Subcutaneous abdominal adipose tissue (tissue), 5 donors: ENCODE measurements around the gene SFRP4.
A peak's percentile ranks its signal among the peaks of the same experiment; 100 is the strongest.
"Not testable (repeated sequence)": the region's sequence is repeated elsewhere in the genome, so short reads cannot be mapped to it uniquely, and the experiment has no call there.

Experiments
- H3K27ac ChIP-seq: one replicate; pipeline ENCODE4 v1.7.0; 2013; ENCODE audit warnings: low read depth, mild to moderate bottlenecking, inconsistent platforms, low read length, moderate library complexity
- H3K27me3 ChIP-seq, 5 donors: one replicate each; pipeline ENCODE4 v1.7.0; 2013; ENCODE audit warnings: low read length in 5 of 5, inconsistent platforms in 1 of 5; ENCODE audit not compliant: control insufficient read depth in 5 of 5, insufficient read depth in 4 of 5
- H3K36me3 ChIP-seq, 5 donors: one replicate each; pipeline ENCODE4 v1.7.0; 2013; ENCODE audit warnings: low read length in 5 of 5; ENCODE audit not compliant: control insufficient read depth in 5 of 5, insufficient read depth in 5 of 5
- H3K4me1 ChIP-seq, 5 donors: one replicate each; pipeline ENCODE4 v1.7.0; 2013; ENCODE audit warnings: low read length in 5 of 5, mild to moderate bottlenecking in 3 of 5, moderate library complexity in 1 of 5; ENCODE audit not compliant: control insufficient read depth in 5 of 5, insufficient read depth in 5 of 5
- H3K4me3 ChIP-seq, 5 donors: one replicate each; pipeline ENCODE4 v1.7.0; 2013; ENCODE audit warnings: low read length in 5 of 5, low read depth in 1 of 5
- H3K9ac ChIP-seq, 5 donors: one replicate each; pipeline ENCODE4 v1.7.0; 2013; ENCODE audit warnings: low read length in 5 of 5, mild to moderate bottlenecking in 4 of 5, moderate library complexity in 3 of 5
- H3K9me3 ChIP-seq, 5 donors: one replicate each; pipeline ENCODE4 v1.7.0; 2013; ENCODE audit warnings: low read length in 5 of 5; ENCODE audit not compliant: control insufficient read depth in 5 of 5
- donor health status: healthy.
- donor health status: healthy.
- donor health status: healthy.
- donor health status: healthy.
- donor health status: healthy.

The SFRP4 gene

DNA sequence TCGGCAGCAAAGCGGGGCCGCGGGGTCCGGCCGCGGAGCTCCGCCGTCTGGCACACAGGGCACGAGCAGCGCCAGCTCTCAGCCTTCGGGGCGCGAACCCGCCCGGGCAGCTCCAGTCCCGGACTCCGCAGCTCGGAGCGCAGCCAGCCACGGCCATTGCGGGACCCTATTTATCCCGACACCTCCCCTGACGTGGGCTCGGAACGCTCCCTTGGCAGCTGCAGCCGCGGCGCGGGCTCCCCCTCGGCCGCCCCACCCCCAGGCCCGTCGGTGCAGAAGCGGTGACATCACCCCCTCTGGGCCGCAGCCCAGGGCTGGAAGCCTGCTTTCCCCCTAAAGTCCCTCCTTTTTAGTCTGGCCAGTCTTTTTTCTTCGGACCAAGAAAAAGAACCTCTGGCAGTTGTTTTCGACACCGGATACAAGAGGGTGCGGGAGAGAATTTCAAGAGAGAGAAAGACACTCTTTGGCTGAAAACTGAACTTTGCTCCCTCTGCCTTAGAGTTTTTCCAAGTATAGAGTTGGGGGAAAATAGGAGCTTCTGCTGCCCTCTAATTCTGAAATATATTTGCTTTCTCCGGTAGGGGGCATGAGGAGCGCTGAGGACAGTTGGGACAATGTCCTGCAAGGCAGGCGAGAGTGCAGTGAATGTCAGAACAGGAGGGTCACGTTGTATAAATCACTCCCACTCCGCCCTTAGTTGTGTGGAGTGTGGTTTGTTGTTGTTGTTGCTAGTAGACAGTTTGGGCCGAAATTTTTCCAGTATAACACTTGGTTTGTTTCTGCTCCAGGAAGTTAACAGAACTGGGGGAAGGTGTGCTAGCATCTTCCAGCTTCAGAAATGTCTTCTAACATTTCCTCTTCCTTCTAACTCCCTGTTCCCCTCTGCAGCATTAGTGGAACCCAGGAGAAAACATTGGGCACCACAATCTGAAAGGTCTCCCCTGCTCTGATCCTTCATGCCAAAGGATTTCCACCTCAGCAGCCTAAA is at the start of gene SFRP4:
Gene SFRP4 (minus strand): TSS at position 145 of the 988 bp plus-strand sequence. CDS start 280 bp downstream, outside the sequence.
- no peaks in the 10 kb centered on the region for H3K36me3 ChIP-seq
- H3K27ac ChIP-seq, result peak within 1 kb of the TSS; percentile 69
- H3K27me3 ChIP-seq, result no peaks in the 10 kb centered on the region
- peaks cover 3 to 61% (median 39%) of the 10 kb centered on the region in 5 donors for H3K4me1 ChIP-seq
- peak within 1 kb of the TSS in 4 of 5 donors; percentile 44 to 83 (median 69) for H3K9ac ChIP-seq
- H3K4me3 ChIP-seq, result peak within 1 kb of the TSS; percentile 67 to 98 (median 79)
- no peaks in the 10 kb centered on the region for H3K9me3 ChIP-seq

DNA sequence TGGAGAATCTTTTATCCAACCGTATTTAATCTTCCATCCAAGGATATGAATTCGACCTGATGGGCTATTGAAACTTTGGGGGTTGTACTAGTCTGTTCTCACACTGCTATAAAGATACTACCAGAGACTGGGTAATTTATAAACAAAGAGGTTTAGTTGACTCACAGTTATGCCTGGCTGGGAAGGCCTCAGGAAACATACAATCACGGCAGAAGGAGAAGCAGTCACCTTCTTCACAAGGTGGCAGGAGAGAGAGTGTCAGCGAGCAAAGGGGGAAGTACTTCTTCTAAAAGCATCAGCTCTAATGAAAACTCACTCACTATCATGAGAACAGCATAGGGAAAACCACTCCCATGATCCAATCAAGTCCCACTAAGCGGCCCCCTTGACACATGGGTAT is 47.6 kb upstream of the SFRP4 start:
- Histone ChIP-seq H3K36me3 (no peaks in the 10 kb centered on the region), H3K27ac (no peak overlapping the region), H3K27me3 (no peaks in the 10 kb centered on the region), H3K4me1 (no peaks in the 10 kb centered on the region), H3K9ac (no peak overlapping the region), H3K9me3 (no peaks in the 10 kb centered on the region), H3K4me3 (no peak overlapping the region)

DNA sequence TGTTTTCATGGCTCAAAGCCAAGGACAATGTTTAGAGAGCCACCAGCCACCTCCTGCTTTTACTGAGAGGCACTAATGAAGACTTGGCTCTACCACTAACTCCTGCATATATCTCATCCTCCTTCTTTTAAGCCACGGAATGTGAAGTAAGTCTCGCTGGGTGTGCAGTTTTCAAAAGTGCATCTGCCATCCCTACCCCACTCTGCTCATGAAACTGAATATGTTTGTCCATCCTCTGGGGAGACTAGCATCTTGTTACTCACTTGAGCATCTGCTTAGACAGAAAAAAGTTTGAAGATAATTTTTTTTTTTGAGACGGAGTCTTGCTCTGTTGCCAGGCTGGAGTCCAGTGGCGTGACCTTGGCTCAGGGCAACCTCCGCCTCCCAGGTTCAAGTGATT is 44.6 kb upstream of the SFRP4 start:
- no peaks in the 10 kb centered on the region for H3K9me3 ChIP-seq
- H3K9ac ChIP-seq, result no peak overlapping the region
- no peaks in the 10 kb centered on the region for H3K36me3 ChIP-seq
- peaks cover 0 to 4% (median 0%) of the 10 kb centered on the region in 5 donors for H3K4me1 ChIP-seq
- H3K27me3 ChIP-seq, result no peaks in the 10 kb centered on the region
- no peak overlapping the region for H3K27ac ChIP-seq
- no peak overlapping the region for H3K4me3 ChIP-seq

DNA sequence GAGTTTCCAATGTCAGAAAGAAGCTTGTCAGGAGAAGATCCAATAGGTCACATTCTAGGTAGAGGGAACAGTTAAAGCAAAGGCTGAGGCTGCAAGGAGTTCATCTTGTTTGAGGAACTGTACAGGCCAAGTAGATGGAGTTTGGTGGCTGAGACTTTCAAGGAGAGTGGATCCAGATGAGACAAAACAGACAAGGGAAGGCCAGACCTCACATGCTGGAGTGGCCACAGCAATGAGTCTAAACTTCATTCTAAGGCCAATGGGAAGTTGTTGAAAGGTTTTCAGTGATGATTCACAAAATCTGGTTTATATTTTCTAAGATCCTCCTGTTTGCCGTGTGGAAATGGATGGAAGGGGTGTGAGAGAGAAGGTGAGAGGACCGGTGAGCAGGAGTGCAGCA is 43.9 kb upstream of the SFRP4 start:
- H3K36me3 ChIP-seq, result no peaks in the 10 kb centered on the region
- no peaks in the 10 kb centered on the region for H3K9me3 ChIP-seq
- H3K27ac ChIP-seq, result no peak overlapping the region
- H3K9ac ChIP-seq, result no peak overlapping the region
- H3K4me1 ChIP-seq, result peaks cover 0 to 4% (median 0%) of the 10 kb centered on the region in 5 donors
- H3K27me3 ChIP-seq, result no peaks in the 10 kb centered on the region
- no peak overlapping the region for H3K4me3 ChIP-seq

DNA sequence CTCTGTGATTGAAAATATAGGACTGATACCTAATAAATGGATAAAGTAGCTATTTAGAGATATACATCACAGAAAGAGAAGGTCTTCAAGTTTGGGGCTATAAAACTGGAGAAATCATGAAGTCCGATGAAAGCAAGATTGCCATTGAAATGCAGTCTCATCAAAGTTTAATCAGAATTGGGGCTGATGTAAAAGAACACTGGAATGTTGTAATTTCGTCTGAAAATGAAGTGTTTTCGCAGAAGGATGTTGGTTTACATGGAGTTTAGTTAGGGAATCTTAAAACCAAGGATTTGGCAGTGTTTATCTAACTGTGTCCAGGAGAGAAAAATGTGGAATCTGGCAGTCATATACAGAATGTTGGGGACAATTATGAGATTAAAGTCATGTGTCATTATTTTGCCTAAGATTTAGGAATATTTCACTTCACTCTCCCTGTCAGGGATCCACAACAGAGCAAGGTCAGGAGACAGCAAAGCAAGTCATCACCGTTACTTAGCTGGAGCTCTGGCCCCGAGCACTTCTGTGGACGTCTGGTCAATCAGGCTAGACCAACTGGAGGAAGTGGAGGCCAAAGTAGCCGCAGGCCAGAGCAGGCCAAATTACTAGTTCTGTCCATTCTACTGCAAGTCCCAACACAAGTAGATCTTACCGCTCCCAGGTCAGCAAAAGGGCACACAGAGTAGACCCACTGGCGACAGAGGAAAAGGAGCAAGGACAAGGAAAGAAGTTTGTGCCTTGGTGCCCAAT is 40.8 kb upstream of the SFRP4 start:
- no peaks in the 10 kb centered on the region for H3K27me3 ChIP-seq
- H3K4me1 ChIP-seq, result peaks cover 0 to 8% (median 0%) of the 10 kb centered on the region in 5 donors
- H3K4me3 ChIP-seq, result no peak overlapping the region
- no peaks in the 10 kb centered on the region for H3K9me3 ChIP-seq
- H3K27ac ChIP-seq, result no peak overlapping the region
- peaks cover 0 to 4% (median under 1%) of the 10 kb centered on the region in 5 donors for H3K36me3 ChIP-seq
- no peak overlapping the region for H3K9ac ChIP-seq

DNA sequence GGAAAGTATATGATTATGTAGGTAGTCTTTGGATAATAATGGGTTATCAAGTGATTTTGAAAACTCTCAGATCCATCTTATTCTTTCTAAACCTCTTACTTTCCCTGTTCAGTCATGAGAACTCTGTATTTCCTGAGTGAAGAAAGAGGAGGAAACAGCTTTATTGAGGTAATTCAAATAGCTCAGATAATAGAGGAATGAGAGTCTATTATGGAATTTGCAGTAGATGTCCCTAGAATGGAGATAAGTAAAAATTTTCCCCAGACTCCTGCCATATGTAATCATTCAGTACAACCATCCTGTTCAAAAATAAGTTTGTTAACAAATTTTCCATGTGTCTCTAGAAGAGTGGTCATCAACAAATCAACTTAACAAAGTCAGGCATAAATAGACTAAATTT is 40.2 kb upstream of the SFRP4 start:
- peaks cover 0 to 8% (median 0%) of the 10 kb centered on the region in 5 donors for H3K4me1 ChIP-seq
- H3K27ac ChIP-seq, result no peak overlapping the region
- no peaks in the 10 kb centered on the region for H3K9me3 ChIP-seq
- no peak overlapping the region for H3K9ac ChIP-seq
- H3K27me3 ChIP-seq, result no peaks in the 10 kb centered on the region
- no peak overlapping the region for H3K4me3 ChIP-seq
- H3K36me3 ChIP-seq, result peaks cover 0 to 11% (median 6%) of the 10 kb centered on the region in 5 donors

DNA sequence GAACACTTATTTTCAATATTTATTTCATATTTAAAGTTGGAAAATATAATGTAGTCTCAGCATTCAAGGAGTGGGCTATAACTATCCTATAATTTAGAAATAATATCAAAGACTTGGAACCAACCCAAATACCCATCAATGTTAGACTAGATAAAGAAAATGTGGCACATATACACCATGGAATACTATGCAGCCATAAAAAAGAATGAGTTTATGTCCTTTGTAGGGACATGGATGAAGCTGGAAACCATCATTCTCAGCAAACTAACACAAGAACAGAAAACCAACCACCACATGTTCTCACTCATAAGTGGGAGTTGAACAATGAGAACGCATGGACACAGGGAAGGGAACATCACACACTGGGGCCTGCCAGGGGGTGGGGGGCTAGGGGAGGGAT is 37.6 kb upstream of the SFRP4 start:
- not testable (repeated sequence) for H3K4me3 ChIP-seq, H3K4me1 ChIP-seq, H3K9ac ChIP-seq, H3K27me3 ChIP-seq, H3K27ac ChIP-seq, H3K9me3 ChIP-seq
- H3K36me3 ChIP-seq, result peaks cover 3 to 25% (median 19%) of the 10 kb centered on the region in 5 donors

DNA sequence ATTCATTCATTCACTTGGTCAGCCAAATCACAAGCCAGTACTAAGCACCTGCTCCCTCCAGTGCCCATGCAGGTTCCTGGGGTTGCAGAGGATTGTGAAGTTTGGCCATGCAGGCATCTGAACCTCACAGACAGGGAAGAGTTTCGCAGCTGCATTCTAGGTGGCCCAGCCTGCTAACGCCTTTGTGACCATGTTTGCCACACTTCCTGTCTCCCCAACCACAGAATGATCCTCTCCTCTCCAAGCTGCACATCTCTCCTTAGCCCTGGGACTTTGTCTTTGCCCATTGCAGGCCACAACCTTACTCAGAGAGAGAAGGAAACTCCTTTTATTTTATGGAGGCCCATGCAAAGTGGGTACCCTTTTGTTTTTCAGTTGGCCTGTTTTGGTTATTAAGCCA is 35.6 kb upstream of the SFRP4 start:
- peaks cover 3 to 32% (median 28%) of the 10 kb centered on the region in 5 donors for H3K36me3 ChIP-seq
- H3K9ac ChIP-seq, result no peak overlapping the region
- H3K9me3 ChIP-seq, result no peaks in the 10 kb centered on the region
- peaks cover 0 to 7% (median 0%) of the 10 kb centered on the region in 5 donors for H3K4me1 ChIP-seq
- H3K27me3 ChIP-seq, result no peaks in the 10 kb centered on the region
- H3K4me3 ChIP-seq, result no peak overlapping the region
- no peak overlapping the region for H3K27ac ChIP-seq

DNA sequence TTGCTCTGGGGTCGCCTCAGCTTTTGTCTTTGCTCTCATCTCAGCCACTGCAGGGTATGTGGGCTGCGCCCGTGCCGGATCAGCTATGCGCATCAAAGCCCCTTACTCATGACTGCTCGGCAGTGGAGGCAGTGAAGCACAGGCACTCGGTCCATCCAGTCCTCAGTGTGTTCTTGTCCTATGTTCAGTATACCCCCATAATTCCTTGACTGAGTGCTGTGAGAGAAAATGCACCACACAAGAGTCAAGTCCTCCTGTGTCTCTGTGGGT is 31.3 kb upstream of the SFRP4 start:
- no peaks in the 10 kb centered on the region for H3K9me3 ChIP-seq
- no peaks in the 10 kb centered on the region for H3K27me3 ChIP-seq
- H3K36me3 ChIP-seq, result peaks cover 3 to 32% (median 28%) of the 10 kb centered on the region in 5 donors
- H3K9ac ChIP-seq, result no peak overlapping the region
- H3K4me3 ChIP-seq, result no peak overlapping the region
- H3K27ac ChIP-seq, result no peak overlapping the region
- peaks cover 10 to 29% (median 18%) of the 10 kb centered on the region in 5 donors for H3K4me1 ChIP-seq
